Activated naive CD4-positive, alpha-beta T cell (primary cell): ENCODE measurements around the gene ANKS1A.

Source experiments
- DNase-seq, 4 experiments: peaks; one replicate each; lab custom pipeline; 2025; lab: John Stamatoyannopoulos, UW

Gene ANKS1A

DNA sequence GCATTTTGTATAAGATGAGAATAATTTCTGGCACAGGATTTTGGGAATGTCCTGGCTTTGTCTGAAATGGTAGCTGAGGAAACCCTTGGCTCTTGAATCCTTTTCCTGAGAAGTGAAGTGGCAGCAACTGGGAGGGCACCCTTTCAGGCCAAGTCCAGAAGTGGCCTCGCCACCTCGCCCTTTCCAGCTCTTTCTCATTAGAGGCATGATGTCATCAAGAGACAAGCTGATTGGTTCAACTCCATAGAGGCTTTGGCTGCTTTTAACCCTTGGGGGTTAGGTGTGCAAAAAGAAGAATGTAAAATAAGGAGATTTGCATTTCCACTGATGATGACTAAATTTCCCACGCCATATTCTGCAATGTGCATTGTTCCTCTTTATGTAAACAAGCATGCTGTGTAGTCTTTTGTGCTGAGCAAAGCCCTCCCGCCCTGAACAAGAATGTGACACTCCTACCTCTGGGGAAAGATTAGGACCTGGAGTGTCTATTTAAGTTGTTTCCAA is 135.5 kb downstream of the ANKS1A start:
- DNase-seq = no peak

DNA sequence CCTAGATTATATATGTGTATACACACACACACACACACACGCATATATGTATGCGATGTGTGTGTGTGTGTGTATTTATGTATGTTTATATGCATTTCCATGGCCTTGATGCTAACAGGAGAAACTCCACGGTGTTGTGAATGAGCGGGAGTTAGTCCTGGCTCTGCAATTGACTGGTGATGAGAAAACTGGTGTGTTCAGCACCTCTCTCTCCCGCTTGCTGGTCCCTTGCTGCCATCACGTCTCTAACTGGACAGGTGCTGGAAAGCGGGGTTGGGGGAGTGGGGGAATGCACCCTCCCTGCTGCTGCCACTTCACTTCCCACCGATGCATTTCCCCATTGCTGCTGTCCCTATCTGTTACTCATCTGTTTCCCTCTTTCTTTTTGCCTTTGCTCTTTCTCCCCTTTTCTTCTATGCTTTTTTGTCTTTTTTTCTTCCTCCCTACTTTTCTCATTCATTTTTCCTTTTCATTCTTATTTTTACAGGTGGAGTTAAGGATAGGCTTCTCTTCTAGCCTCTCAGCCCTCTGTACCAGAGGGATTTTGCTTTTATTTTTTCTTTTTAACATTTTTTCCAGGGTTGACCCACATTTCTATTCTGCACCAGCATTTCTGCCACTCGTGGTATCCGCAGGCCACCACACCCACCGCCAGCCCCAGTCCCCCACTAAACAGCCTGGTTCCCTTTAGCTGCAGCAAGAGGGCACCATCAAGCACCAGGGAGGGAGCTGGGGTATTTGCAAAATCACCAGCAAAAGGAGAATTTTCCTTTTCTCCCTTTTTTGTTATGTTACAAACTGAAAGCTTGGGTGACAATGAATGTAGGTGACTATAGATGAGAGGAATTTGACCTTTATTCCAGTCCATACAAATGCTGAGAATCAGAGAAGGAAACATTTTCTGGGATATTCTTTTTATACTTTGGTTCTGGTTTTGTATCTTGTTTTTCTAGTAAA is 136.5 kb downstream of the ANKS1A start:
- DNase-seq = no peak

DNA sequence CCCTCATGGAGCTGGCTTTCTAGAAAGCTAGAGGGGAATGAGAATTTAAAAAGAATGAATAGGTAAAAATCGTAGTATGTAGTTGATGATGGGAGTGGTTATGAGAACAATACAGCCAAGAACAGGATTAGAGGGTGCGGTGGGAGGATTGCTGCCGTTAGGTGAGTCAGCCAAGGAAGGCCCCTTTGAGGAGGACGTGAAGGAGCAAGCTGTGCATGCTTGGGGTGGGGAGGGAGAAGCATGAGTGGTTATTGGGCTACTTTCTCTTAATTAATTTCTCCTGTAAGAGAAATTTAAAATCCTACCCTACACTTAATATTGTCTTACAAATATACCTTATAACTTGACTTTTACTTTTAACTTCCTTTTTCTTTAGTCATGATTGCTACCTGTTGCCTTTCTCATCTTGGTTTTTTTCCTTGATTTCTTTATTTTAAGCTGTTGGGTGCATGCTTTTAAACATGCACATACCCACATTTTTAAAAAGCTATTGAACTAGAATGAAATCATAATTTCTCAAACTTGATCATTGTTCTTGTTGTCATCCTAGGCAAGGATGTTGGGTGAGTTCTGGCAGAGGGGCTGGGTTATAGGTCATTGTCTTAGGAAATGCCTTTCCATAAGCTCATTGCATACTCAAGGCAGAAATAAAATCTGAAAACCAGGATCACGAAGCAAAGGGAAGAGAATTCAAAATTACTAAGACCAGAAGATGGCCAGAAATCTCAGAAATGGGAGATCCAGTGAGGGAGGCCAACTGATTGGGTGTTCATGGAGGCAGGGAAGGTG is 137.6 kb downstream of the ANKS1A start:
- DNase-seq = no peak

DNA sequence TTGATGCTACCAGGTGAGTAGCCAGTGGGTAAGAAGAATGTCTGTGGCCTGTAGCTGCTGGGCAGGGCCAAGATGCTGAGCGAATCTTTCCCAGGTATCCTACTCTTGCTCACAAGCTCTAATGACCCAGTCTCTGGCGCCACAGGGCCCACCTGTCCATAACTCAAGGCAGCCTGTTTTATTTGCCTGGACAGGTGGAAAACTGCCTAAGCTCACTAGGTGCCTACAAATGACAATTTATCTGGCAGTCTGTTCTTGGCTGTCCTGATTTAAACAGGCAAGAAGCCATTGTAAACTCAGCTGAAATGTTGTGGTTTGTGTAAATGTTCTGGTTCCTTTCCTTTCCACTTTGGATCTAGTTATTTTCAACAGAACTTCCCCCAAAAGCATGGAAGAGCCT is 138.8 kb downstream of the ANKS1A start:
- no peak for DNase-seq

DNA sequence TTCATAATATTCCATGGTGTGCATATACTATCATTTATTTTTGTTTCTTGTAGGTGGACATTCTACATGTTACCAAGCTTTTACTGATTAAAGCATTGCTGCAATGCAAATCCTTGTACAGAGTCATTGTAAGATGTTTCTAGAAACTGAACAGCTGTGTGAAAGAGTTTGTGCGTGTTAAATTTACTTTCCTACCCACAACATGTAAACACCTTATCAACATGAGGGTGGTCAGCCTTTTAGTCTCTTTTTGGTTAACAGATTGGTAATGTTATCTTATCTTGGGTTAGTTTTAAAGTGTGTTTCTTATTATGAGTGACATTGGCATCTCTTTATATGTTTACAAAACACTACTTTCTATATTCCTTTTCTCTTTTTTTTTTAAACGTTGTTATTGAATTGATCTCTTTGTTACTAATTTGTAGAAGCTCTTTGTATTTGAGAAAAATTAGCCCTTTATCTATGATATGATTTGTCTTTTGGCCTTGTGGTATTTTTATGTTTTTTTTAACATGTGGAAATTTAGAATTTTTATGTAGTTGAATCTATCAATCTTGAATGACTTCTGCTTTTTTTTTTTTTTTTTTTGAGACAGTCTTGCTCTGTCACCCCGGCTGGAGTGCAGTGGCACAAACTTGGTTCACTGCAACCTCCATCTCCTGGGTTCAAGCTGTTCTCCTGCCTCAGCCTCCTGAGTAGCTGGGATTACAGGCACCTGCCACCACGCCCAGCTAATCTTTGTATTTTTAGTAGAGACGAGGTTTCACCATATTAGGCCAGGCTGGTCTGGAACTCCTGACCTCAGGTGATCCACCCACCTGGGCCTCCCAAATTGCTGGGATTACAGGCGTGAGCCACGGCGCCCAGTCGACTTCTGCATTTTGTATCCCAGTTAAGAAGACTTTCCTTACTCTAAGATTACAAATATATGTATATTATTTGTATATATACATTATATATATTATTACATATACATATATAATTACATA is 140.0 kb downstream of the ANKS1A start:
- DNase-seq = no peak

DNA sequence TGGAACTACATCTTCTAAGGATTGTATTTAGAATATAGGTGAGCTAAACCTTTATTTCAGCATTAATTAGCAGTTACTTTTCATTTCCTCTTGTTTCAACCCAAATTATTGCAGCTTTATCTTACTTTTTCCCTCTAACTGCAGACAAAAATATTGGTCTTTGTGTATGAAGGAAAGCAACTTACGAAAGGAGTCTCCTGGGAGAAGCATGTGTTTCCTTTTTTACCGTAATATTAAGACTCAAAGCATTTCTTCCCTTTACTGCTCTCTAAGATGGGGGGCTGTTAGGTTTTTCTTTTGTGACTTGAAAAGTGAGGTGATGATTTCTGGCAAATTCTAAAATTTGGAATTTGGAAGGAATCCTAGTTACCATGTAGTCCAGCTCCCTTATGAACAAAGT is 141.0 kb downstream of the ANKS1A start:
- no peak for DNase-seq

DNA sequence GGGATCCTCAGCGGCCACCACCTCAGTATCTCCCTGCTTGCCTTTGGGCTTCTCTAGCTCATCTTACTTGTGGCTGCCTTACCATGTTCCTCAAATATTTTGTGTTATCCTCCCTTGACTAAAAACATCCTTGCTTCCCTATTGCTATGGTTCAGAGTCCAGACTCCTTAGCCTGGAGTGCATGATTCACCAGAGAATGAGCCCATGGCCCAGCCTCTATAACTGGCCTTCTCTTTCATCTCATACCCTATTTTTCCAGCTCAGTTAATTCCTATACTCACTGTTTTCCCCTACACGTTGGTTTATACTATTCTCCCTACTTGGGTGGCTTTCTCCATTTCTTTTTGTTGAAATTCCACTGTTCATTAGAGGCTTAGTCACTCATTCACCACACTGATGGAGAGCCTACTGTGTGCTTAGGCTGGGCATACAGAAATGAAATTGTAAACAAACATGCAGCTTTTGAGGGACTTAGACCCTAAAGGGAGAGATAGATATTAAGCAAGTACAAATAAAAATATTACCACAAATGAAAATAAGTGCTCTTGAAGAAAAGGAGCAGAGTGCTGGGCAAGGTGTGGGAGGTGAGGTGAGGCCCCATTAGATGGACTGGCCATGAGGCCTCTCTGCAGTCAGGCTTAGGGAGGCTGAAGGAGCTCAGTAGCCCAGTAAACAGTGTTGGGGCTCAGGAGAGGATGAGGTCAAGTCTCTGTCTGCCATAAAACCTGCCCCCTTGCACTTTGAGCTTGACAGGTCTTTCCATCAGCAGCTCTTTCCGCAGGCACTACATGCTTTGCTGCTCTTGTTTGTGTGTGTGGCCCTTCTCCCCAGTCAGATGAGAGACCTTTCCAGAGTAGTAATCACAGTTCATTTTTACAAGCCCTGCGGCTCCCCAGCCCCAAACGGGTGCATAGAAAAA is 142.8 kb downstream of the ANKS1A start:
- DNase-seq = no peak

DNA sequence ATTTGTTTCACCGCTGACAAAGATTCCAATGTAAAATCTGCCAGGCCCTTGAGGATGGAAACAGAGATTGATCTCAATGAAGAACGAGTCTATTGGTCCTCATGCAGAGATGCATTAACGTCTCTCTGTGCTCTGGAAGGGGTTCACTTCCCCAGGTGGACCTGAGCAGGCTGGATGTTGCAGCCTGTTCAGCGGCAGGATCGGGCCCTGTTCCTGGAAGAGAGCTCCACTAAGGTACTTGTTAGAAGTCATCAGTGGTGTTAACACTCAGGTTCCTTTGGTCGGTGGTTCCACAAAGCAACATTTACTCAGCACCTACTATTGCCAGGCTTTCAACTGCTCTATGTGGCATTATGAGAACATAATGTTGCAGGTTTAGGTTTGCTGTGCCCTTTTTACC is 144.6 kb downstream of the ANKS1A start:
- no peak for DNase-seq

DNA sequence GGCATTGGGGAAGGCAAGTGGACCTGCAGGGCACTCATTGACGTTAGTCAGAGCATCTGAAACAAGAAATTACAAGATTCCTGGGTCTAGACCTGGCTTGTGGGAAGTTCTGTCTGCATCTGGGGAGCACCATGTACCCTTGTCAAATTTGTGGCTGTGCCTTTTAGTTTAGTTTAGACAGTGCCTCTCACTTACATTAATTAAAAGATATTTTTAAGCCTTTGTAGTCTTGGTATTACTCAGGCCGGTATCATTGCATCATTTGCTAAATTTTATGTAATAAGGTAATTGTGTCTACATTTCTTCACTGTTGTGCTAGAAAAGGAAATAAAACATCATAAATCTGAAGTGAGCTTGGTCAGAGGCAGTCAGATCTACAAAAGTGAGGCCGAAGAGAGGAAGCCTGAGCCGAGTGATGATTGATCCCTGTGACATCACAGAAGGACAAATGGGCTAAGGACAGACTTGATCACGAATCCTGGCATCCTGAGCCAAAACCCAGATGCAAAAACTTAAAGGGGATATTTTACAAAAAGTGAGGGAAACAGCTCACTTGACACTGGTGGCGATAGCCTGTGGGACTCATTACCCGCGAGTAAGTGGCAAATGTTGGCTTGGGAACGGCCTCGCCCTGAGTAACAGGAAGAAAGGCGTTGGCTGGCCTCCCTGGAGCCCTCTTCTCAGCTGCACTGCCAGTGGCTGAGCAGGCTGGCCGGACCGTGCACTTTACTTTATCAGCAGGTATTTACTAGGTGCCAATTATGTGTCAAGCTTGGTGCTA is 145.5 kb downstream of the ANKS1A start:
- no peak for DNase-seq

DNA sequence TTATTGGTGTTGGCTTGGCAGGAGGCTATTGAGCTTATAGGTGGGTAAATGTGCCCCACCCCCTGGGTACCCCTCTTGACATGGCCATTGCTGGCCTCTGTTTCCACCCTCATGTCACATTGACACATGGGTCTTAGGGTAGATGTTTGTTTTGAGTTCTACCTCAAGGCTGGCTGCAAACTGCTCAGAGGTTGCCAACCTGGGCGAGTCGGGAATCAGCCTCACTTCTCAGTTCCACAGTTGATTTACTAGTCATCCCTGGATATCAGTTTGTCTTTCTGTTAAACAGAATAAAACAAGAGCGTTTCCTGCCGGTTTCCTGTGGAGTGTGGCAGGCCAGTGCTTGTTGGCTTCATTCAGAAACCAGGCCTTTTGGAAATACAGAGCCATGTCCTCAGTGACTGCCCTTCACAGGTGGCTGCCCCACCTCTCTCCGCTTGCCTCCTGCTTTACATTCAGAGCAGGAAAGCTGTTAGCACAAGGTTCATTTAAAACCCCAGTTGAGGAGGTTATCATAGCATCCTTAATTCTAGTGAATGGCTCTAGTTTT is 146.5 kb downstream of the ANKS1A start:
- no peak for DNase-seq

DNA sequence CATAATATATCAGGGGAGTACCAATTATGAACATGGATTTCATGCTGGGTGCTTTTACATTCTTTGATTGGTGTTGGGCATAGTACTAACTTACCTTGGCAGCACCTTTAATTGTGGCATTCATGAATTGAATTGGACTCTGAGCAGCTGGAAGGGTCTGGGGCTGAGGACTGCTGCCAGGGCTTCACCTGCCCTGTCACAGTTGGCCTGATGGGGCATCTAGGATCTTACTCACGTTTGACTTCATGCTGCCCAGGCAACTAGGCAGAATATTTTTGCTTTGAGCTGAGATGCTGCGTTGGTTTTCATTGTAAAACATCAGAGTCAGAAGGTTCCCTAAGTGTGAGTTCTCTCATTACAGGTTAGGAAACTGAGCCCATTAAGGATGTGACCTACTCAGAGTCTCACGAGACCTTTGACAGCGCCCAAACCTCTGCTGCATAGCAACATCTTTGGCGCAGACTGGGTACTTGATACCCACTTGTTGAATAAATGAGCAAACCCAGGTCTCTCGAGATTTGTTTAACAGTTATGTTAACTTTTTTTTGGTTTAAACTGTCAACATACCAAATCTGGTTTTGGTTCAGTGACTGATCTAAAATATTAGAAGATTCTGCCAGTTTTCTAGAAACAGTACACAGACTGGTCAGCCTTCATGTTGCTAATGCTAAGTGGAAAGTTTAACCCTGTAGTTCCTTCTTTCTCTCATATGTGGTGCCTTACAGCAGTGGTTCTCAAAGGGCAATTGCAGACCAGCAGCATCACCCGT is 147.2 kb downstream of the ANKS1A start:
- no peak for DNase-seq

DNA sequence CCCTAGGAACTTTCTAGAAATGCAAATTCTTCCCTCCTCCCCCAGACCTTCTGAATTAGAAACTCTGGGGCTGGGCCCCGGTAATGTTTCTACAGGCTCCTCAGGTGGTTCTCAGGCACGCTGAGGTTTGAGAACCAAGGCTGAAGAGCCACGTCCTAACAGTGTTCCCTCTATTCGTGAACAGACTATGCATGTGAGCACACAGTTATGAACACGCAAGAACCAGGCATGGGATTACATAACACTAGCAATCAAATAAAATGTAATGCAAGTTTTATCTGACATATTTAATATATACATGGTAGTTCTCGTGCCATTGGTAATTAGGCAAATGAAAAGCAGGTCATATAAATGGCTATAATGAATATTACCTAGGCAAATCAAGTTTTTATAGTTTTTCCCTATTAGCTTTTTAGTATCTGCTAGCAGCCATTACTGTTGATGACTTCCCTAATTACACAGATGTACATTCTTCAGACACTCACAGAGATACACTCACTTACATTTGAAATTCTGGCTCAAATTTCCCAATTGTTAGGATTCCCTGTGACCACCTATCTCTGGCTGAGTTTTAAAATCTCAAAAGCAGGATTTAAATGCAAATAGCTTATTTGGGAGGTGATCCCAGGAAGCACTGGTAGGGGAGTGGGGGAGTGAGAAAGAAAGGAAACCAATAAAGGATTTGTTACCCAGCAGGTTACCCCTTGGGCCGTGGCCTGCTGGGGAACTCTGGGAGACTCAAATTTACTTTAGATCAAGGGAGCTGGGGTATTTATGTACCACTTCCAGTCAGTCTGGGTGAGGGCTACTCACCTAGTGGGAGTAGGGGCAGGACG is 148.0 kb downstream of the ANKS1A start:
- no peak for DNase-seq

DNA sequence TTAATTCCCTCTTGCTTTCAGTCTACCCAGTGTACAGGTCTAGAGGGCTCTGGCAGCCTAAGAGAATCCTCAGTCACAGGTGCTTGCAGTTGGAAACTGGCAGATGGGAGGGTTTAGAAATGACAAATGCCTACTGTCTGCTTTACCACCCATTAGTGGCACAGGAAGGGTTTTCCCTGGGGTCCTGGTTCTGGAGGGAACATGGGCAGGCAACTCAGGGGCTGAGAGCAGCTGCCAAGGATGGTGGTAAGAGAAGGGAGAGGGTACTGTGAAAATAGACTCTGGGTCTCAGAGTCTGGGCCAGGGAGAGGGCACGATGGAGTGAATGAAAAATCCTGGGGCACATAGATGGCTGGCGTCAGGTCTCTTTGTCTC is 148.6 kb downstream of the ANKS1A start:
- DNase-seq = no peak

DNA sequence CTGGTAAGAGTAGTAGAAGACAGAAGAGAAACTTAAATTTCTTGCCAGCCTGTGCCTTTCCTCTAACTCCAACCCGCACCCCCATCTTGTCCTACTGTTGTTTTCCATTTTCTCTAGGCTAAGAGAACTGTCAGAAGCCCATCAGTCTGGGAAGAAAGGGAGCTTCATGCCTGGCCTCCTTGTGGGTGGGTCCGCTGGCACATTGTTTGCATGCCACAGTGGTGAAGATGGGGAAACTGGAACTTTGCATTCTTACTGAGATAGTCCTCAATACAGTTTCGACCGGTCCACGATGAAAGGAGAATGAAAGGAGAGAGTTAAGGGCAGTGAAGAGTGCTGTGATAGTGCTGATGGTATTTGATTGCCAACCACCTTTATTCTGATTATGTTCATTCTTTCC is 149.0 kb downstream of the ANKS1A start:
- DNase-seq = no peak

DNA sequence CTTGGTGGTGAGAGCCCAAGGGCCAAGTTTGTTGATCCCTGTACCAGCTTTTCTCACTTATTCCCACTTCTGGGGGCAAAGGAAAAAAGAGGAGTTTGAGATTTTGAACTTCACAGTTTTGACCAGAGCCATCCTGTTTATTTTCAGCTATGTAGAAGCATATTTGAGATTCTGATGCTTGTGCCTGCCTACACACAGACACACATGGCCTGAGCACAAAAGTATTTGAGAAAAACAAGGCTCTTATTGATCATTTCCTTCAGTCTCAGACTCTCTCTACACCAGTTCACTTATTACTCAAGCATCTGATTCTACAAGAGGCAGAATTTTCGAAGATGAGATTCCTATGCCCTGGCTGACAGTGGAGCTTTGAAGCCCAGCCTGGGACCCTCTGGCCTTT is 151.3 kb downstream of the ANKS1A start:
- no peak for DNase-seq

DNA sequence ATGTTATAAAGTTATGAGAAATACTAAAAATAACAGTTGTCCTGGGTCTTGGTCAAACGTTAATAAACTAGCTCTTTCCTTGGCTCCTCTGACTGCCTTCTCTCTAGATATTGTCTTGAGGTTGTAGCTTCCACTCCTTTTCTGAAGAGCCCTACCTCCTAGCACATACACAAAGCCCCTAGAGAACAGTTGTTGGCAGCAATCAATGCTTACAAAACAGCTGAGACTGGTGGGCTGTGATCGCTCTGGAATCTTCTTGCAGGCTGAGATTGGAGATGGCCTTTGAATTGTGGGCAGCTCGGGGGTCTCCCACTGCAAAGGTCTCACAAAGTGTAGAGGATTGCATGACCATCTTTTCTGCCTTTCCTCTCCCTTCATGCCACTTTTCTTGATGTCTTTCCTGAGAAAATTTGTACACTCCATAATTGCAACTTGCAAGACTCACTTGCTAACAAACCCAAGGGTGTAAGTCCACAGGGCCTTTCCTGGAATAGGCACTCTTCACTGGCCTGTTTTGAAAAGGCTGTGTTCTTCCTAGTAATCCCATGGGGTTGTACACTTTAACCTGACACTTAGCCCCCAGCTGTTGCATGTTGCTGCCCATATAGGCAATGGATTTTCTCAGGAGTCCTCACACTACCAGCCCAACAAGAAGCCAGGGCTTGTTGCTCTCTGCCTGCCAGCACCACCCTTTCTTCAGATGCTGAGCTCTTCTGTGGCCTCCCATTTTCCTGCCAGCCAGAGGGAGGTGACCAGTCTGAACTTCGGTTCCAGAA is 152.2 kb downstream of the ANKS1A start:
- DNase-seq = no peak
